ENCODE measurements around the gene ANKRD42. TPM values are rescaled to one million over a fixed set of nuclear protein-coding genes. Genes with fewer than 3 reads are reported as not detected.

Gene ANKRD42
- total RNA-seq (2022; extraction: Qiagen RNA extraction): 7.3 to 8.8 TPM (median 7.6 TPM) in 5 replicates

GRCh38 chr11:83193315-83194280, at the start of gene ANKRD42:
ANKRD42 (plus strand) TSS chr11:83193712; CDS start chr11:83194671, 959 bp downstream.

GRCh38 chr11:83156996-83157593, 36.4 kb upstream of the ANKRD42 start, which contains the start of gene PCF11:
PCF11 (plus strand) TSS chr11:83157131; CDS start chr11:83157440, 309 bp downstream.

DNA sequence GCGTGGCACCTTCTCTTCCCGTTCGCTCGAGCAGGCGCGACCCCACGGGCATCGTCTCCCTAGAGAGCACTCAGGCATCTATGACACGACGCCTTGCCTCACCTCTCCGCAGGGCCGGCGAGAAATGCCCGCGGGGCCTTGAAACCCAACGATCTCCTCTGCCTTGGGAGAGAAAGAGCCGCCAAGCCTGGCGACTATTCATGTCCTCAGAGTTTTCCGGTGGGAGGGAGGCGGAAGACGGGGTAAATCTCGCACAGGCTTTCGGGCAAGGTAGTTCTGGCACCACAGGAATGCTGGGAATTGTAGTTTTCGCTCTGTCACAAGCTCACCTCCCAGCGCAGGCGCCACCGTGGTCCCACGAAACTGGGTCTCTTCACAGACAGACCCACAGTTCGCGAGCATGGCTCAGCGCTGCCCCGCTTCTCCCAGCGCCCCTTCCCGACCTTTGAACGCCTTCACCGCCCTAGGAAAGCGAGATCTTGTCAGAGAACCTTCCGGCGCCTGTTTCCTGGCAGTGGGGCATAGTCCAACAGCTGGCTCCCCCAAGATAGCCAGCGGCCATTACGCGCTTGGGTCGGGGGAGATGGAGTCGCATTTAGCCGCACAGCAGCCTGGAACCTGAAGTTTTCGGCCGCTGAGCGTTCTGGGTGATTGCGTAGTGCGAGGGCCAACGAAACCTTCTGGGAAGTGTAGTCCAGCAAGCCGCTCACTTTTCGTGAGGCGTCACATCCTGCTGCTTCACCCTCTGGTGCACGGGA, 92.4 kb downstream of the ANKRD42 start, which contains the start of gene CCDC90B:
Gene CCDC90B (minus strand): TSS at position 597 of the 758 bp plus-strand sequence. CDS start 395 bp downstream, at position 202.

Other genes with a start within 250 kb of the ANKRD42 start
- 6.2 to 8.1 TPM (median 6.7 TPM) in 5 replicates for gene RAB30, start 121.8 kb upstream of the ANKRD42 start, total RNA-seq (2022; extraction: Qiagen RNA extraction)
- 24.1 to 27.1 TPM (median 25.3 TPM) in 5 replicates for gene PCF11, start 36.6 kb upstream of the ANKRD42 start, total RNA-seq (2022; extraction: Qiagen RNA extraction)
- 56.0 to 71.0 TPM (median 61.1 TPM) in 5 replicates for gene CCDC90B, start 92.7 kb downstream of the ANKRD42 start, total RNA-seq (2022; extraction: Qiagen RNA extraction)

All from A549 treated with Mapracorat at 1 μM for 4 hours (cell line).